Keratinocyte (primary cell): ENCODE measurements around the gene ERBB2. TPM values are rescaled to one million over a fixed set of nuclear protein-coding genes. Genes with fewer than 3 reads are reported as not detected.

ENCODE experiments used
- DNase-seq: peaks from one replicate; pipeline ENCODE4 v3.0.0-alpha.2; 2011; ENCODE audit warnings: low read depth, missing footprints, low spot score
- FAIRE-seq: peaks from 2 replicates; lab custom pipeline; 2011; peaks lifted over from hg19 to GRCh38; lab: Jason Lieb, UNC
- H2AFZ ChIP-seq: 2 replicates; pipeline ENCODE4 v1.6.0; 2012; ENCODE audit warnings: low read length, control low read depth, inconsistent platforms; ENCODE audit not compliant: control insufficient read depth
- H3K27ac ChIP-seq: 2 replicates; pipeline ENCODE4 v1.5.1; 2011; ENCODE audit warnings: low read length; ENCODE audit not compliant: control insufficient read depth, insufficient read depth
- H3K27me3 ChIP-seq: 3 replicates; pipeline ENCODE4 v1.6.0; 2011; ENCODE audit warnings: low read length; ENCODE audit not compliant: control insufficient read depth, insufficient read depth; ENCODE audit errors: extremely low read depth
- H3K36me3 ChIP-seq, 2 experiments: 2 replicates in 1 of 2; 3 replicates in 1 of 2; pipeline ENCODE4 v1.5.1; 2011; ENCODE audit warnings: low read length in 2 of 2, mild to moderate bottlenecking in 1 of 2; ENCODE audit not compliant: control insufficient read depth in 2 of 2, insufficient read depth in 2 of 2; ENCODE audit errors: extremely low read depth in 1 of 2
- H3K4me1 ChIP-seq: 3 replicates; pipeline ENCODE4 v1.5.1; 2011; ENCODE audit warnings: low read length; ENCODE audit not compliant: control insufficient read depth, insufficient read depth; ENCODE audit errors: extremely low read depth
- H3K4me2 ChIP-seq: 3 replicates; pipeline ENCODE4 v1.6.0; 2011; ENCODE audit warnings: low read depth, low read length; ENCODE audit not compliant: control insufficient read depth, insufficient read depth; ENCODE audit errors: extremely low read depth
- H3K4me3 ChIP-seq, 3 experiments: fragments of 200-600 bp in 1 of 3; sonication (generic) in 1 of 3; 2 replicates in 2 of 3; 3 replicates in 1 of 3; pipeline ENCODE4 v1.5.1; 2011 to 2016; ENCODE audit warnings: low read length in 3 of 3, mild to moderate bottlenecking in 3 of 3, control low read depth in 2 of 3, inconsistent platforms in 1 of 3, low read depth in 1 of 3, mixed read lengths in 1 of 3, mixed run types in 1 of 3, moderate library complexity in 1 of 3; ENCODE audit not compliant: control insufficient read depth in 2 of 3, insufficient read depth in 2 of 3; ENCODE audit errors: extremely low read depth in 1 of 3
- H3K79me2 ChIP-seq: 2 replicates; pipeline ENCODE4 v1.6.0; 2012; ENCODE audit warnings: low read length; ENCODE audit not compliant: control insufficient read depth, insufficient read depth
- H3K9ac ChIP-seq: 3 replicates; pipeline ENCODE4 v1.6.0; 2011; ENCODE audit warnings: low read length; ENCODE audit not compliant: control insufficient read depth, insufficient read depth; ENCODE audit errors: extremely low read depth
- H3K9me1 ChIP-seq: 3 replicates; pipeline ENCODE4 v1.6.0; 2011; ENCODE audit warnings: low read length; ENCODE audit not compliant: control insufficient read depth, insufficient read depth; ENCODE audit errors: extremely low read depth
- H3K9me3 ChIP-seq: 2 replicates; pipeline ENCODE4 v1.5.1; 2012; ENCODE audit warnings: low read depth, low read length; ENCODE audit not compliant: control insufficient read depth
- H4K20me1 ChIP-seq: 3 replicates; pipeline ENCODE4 v1.6.0; 2011; ENCODE audit warnings: low read length; ENCODE audit not compliant: control insufficient read depth, insufficient read depth; ENCODE audit errors: extremely low read depth
- EZH2 ChIP-seq: IDR thresholded peaks from one replicate; pipeline ENCODE4 v1.6.1; 2012; ENCODE audit warnings: inconsistent platforms, mild to moderate bottlenecking, low read length, moderate library complexity
- dilution Hi-C: fragments of 300-500 bp; cut with MboI; formaldehyde crosslinking; loops from one replicate; pipeline ENCODE4 v1.7.0; 2020; ENCODE audit warnings: low sequenced_read_pairs; ENCODE audit not compliant: extremely low pct_ligation_motif_present
- polyA plus RNA-seq, 5 experiments: library from polyadenylated mRNA; depleted of rRNA in 3 of 5; stranded (reverse) in 3 of 5; stranded (forward) in 1 of 5; unstranded in 1 of 5; fragments of >200 nt; gene quantifications; 1 replicate in 1 of 5; 2 replicates in 3 of 5; 3 replicates in 1 of 5; pipeline versions ENCODE4 v1.2.1 to v1.2.3, GENCODE V29; 2011 to 2012; ENCODE audit warnings: missing spikeins in 2 of 5, low read depth in 1 of 5, low replicate concordance in 1 of 5
- TF ChIP-seq, protein P1 (sequence below), 3 experiments: IDR thresholded peaks in 1 of 3; conservative IDR thresholded peaks in 1 of 3; optimal IDR thresholded peaks in 1 of 3; 2 replicates in 2 of 3; 3 replicates in 1 of 3; pipeline versions ENCODE3 to v1.5.1; 2011; ENCODE audit warnings: low read length in 3 of 3, mild to moderate bottlenecking in 3 of 3, moderate library complexity in 2 of 3, control low read depth in 1 of 3, inconsistent platforms in 1 of 3; ENCODE audit not compliant: insufficient read depth in 2 of 3; ENCODE audit errors: extremely low read depth in 1 of 3

The ERBB2 gene
- polyA plus RNA-seq, 1 donor (not counting 4 experiments of a cell fraction or from before 2014, with no cell fraction given) = 21.4 TPM

- Histone ChIP-seq H3K4me2 (peak overlapping the region; percentile 45), H3K9me3 (peaks cover 10% of the 10 kb centered on the region), H3K27me3 (peaks cover 70% of the 10 kb centered on the region), H3K27ac (peak overlapping the region; percentile 16), H3K4me3 (no peak overlapping the region), H3K79me2 (no peaks in the 10 kb centered on the region), H3K9me1 (no peaks in the 10 kb centered on the region), H3K36me3 (no peaks in the 10 kb centered on the region), H3K9ac (no peak overlapping the region), H4K20me1 (peaks cover 3% of the 10 kb centered on the region), H3K4me1 (peaks cover 19% of the 10 kb centered on the region), H2AFZ (no peak overlapping the region)
- TF ChIP-seq, protein P1, sequence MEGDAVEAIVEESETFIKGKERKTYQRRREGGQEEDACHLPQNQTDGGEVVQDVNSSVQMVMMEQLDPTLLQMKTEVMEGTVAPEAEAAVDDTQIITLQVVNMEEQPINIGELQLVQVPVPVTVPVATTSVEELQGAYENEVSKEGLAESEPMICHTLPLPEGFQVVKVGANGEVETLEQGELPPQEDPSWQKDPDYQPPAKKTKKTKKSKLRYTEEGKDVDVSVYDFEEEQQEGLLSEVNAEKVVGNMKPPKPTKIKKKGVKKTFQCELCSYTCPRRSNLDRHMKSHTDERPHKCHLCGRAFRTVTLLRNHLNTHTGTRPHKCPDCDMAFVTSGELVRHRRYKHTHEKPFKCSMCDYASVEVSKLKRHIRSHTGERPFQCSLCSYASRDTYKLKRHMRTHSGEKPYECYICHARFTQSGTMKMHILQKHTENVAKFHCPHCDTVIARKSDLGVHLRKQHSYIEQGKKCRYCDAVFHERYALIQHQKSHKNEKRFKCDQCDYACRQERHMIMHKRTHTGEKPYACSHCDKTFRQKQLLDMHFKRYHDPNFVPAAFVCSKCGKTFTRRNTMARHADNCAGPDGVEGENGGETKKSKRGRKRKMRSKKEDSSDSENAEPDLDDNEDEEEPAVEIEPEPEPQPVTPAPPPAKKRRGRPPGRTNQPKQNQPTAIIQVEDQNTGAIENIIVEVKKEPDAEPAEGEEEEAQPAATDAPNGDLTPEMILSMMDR (optimal IDR thresholded peaks at IDR 0.05 in 1 of 3, IDR thresholded peaks at IDR 0.05 in 1 of 3, conservative IDR thresholded peaks at IDR 0.05 in 1 of 3; ENCODE audit: extremely low read depth in 1 of 3, insufficient read depth in 2 of 3, low read length in 3 of 3) = no peak
- TF ChIP-seq EZH2 = no peak
- peak; percentile 98 for FAIRE-seq
- dilution Hi-C loops = no loop called here
- DNase-seq = peak; percentile 86
Observed at GRCh38 chr17:39769974-39770587, 70.2 kb downstream of the ERBB2 start.

- Histone ChIP-seq H2AFZ (no peak overlapping the region), H3K9me3 (no peaks in the 10 kb centered on the region), H3K4me1 (peaks cover 19% of the 10 kb centered on the region), H3K79me2 (no peaks in the 10 kb centered on the region), H3K9me1 (no peaks in the 10 kb centered on the region), H4K20me1 (no peaks in the 10 kb centered on the region), H3K27ac (no peak overlapping the region), H3K4me3 (no peak overlapping the region), H3K4me2 (no peak overlapping the region), H3K27me3 (peaks cover 50% of the 10 kb centered on the region), H3K36me3 (no peaks in the 10 kb centered on the region), H3K9ac (no peak overlapping the region)
- dilution Hi-C loops = no loop called here
- no peak for DNase-seq
- no peak for FAIRE-seq
- TF ChIP-seq EZH2 = no peak
- TF ChIP-seq, protein P1 (optimal IDR thresholded peaks at IDR 0.05 in 1 of 3, IDR thresholded peaks at IDR 0.05 in 1 of 3, conservative IDR thresholded peaks at IDR 0.05 in 1 of 3; ENCODE audit: extremely low read depth in 1 of 3, insufficient read depth in 2 of 3, low read length in 3 of 3) = no peak
Observed at GRCh38 chr17:39772415-39772814, 72.6 kb downstream of the ERBB2 start.
